Measurements from ENCODE around the gene ETV3.

DNA sequence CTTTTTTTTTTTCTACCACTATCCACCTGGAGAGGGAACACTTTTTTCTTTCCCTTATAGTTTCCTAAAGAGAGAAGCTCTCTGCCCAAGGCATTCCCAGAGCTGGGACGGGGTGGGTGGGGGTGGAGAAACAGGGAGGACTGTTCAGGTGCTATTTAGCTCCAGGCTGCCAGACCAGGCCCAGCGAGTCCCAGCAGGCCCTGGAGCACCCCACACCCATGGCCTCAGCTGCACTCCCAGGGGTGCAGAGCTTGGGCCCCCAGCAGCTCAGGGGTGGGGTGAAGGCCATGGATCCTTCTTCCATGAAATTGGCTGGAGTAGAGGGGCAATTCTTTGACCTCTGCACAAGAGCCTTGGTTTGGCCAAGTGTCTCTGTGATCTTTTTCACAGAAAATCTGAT is 42.6 kb downstream of the ETV3 start:
- TF ChIP-seq, protein P1, sequence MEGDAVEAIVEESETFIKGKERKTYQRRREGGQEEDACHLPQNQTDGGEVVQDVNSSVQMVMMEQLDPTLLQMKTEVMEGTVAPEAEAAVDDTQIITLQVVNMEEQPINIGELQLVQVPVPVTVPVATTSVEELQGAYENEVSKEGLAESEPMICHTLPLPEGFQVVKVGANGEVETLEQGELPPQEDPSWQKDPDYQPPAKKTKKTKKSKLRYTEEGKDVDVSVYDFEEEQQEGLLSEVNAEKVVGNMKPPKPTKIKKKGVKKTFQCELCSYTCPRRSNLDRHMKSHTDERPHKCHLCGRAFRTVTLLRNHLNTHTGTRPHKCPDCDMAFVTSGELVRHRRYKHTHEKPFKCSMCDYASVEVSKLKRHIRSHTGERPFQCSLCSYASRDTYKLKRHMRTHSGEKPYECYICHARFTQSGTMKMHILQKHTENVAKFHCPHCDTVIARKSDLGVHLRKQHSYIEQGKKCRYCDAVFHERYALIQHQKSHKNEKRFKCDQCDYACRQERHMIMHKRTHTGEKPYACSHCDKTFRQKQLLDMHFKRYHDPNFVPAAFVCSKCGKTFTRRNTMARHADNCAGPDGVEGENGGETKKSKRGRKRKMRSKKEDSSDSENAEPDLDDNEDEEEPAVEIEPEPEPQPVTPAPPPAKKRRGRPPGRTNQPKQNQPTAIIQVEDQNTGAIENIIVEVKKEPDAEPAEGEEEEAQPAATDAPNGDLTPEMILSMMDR (IDR thresholded peaks at IDR 0.05): no peak
- no peak for TF ChIP-seq POLR2AphosphoS5 (IDR thresholded peaks at IDR 0.05)
- no peak for TF ChIP-seq POLR2A (IDR thresholded peaks at IDR 0.05)

Data from prostate gland (tissue), 2 donors.